Measurements from ENCODE around the gene RIN3.

- TF ChIP-seq CTCF (IDR thresholded peaks at IDR 0.05) (no peak), EP300 (IDR thresholded peaks at IDR 0.05) (no peak), POLR2A (IDR thresholded peaks at IDR 0.05) (no peak)
Observed at GRCh38 chr14:92658684-92659083, 145.1 kb downstream of the RIN3 start.

All from suprapubic skin (tissue), 3 donors.